Neural cell (in vitro differentiated cells): ENCODE data around the gene MYBPC2. TPM values are rescaled to one million over a fixed set of nuclear protein-coding genes. Genes with fewer than 3 reads are reported as not detected.

ENCODE experiments used
- H2AFZ ChIP-seq: fragments of 200-600, 300-800 bp; sonication (generic), shearing (Covaris generic); 2 replicates; pipeline ENCODE4 v1.6.0; 2014; ENCODE audit warnings: low read depth, mild to moderate bottlenecking, antibody characterized with exemption, low read length, moderate library complexity
- H3F3A ChIP-seq: fragments of 200-600 bp; shearing (Covaris generic); 2 replicates; pipeline ENCODE4 v1.6.1; 2016; ENCODE audit warnings: mild to moderate bottlenecking, moderate library complexity, mixed read lengths, antibody characterized with exemption, low read length; ENCODE audit not compliant: insufficient read depth, poor library complexity, severe bottlenecking
- H3K27ac ChIP-seq: fragments of 200-600, 300-800 bp; sonication (generic), shearing (Covaris generic); 2 replicates; pipeline ENCODE4 v1.5.1; 2014; ENCODE audit warnings: mild to moderate bottlenecking, low read length, moderate library complexity
- H3K27me3 ChIP-seq: fragments of 300-800, 200-600 bp; sonication (generic), shearing (Covaris generic); 2 replicates; pipeline ENCODE4 v1.6.0; 2014; ENCODE audit warnings: mild to moderate bottlenecking, low read depth, low read length, moderate library complexity; ENCODE audit not compliant: insufficient read depth
- H3K36me3 ChIP-seq: fragments of 300-800, 200-600 bp; sonication (generic), shearing (Covaris generic); 2 replicates; pipeline ENCODE4 v1.5.1; 2014; ENCODE audit warnings: mild to moderate bottlenecking, antibody characterized with exemption, low read length, moderate library complexity; ENCODE audit not compliant: insufficient read depth
- H3K4me2 ChIP-seq: fragments of 300-800, 200-600 bp; sonication (generic), shearing (Covaris generic); 2 replicates; pipeline ENCODE4 v1.6.0; 2014; ENCODE audit warnings: mild to moderate bottlenecking, low read length
- H3K4me3 ChIP-seq: fragments of 300-800, 200-600 bp; sonication (generic), shearing (Covaris generic); 2 replicates; pipeline ENCODE4 v1.5.1; 2014; ENCODE audit warnings: mild to moderate bottlenecking, low read length, moderate library complexity
- H3K79me2 ChIP-seq: fragments of 200-600 bp; shearing (Covaris generic); replicated peaks from 2 replicates; pipeline ENCODE4 v1.6.0; 2014; ENCODE audit warnings: mild to moderate bottlenecking, low read length, moderate library complexity; ENCODE audit not compliant: insufficient read depth
- H3K9ac ChIP-seq: fragments of 300-800, 200-600 bp; sonication (generic), shearing (Covaris generic); 2 replicates; pipeline ENCODE4 v1.6.1; 2016; ENCODE audit warnings: mild to moderate bottlenecking, low read length, mixed read lengths
- H3K9me2 ChIP-seq: fragments of 200-600 bp; shearing (Covaris generic); 2 replicates; pipeline ENCODE4 v1.6.1; 2016; ENCODE audit warnings: mild to moderate bottlenecking, low read length, mixed read lengths; ENCODE audit not compliant: insufficient read depth
- H3K9me3 ChIP-seq: fragments of 200-600, 300-800 bp; sonication (generic), shearing (Covaris generic); 2 replicates; pipeline ENCODE4 v1.6.1; 2016; ENCODE audit warnings: mild to moderate bottlenecking, mixed run types, low read length, moderate library complexity, mixed read lengths
- H4K20me1 ChIP-seq: fragments of 200-600 bp; shearing (Covaris generic); 2 replicates; pipeline ENCODE4 v1.6.1; 2016; ENCODE audit warnings: mild to moderate bottlenecking, mixed run types; ENCODE audit not compliant: insufficient read depth
- CTCF ChIP-seq: fragments of 450-650 bp; IDR thresholded peaks from 2 replicates; pipeline ENCODE4 v1.5.1; 2014; ENCODE audit warnings: antibody characterized with exemption, mild to moderate bottlenecking, moderate library complexity; ENCODE audit not compliant: poor library complexity, severe bottlenecking
- EP300 ChIP-seq: fragments of 450-650 bp; conservative IDR thresholded peaks from 2 replicates; pipeline ENCODE4 v1.6.1; 2014; ENCODE audit warnings: antibody characterized with exemption, mild to moderate bottlenecking, moderate library complexity; ENCODE audit not compliant: poor library complexity, severe bottlenecking
- EZH2 ChIP-seq: fragments of 200-600, 300-800 bp; shearing (Covaris generic), sonication (generic); IDR thresholded peaks from 2 replicates; pipeline ENCODE4 v1.6.1; 2014; ENCODE audit warnings: antibody characterized with exemption, low read length, borderline replicate concordance, mild to moderate bottlenecking; ENCODE audit not compliant: insufficient read depth, poor library complexity, severe bottlenecking
- MXI1 ChIP-seq: fragments of 450-650 bp; conservative IDR thresholded peaks from 2 replicates; pipeline ENCODE4 v1.6.1; 2014; ENCODE audit warnings: antibody characterized with exemption, mild to moderate bottlenecking; ENCODE audit not compliant: poor library complexity, severe bottlenecking
- POLR2AphosphoS5 ChIP-seq: IDR thresholded peaks from 2 replicates; pipeline ENCODE4 v1.6.1; 2012
- RAD21 ChIP-seq: fragments of 450-650 bp; conservative IDR thresholded peaks from 2 replicates; pipeline ENCODE4 v1.6.1; 2014; ENCODE audit warnings: antibody characterized with exemption, mild to moderate bottlenecking, moderate library complexity
- REST ChIP-seq: IDR thresholded peaks from 2 replicates; pipeline ENCODE4 v1.6.1; 2012; ENCODE audit warnings: borderline replicate concordance
- SMC3 ChIP-seq: fragments of 450-650 bp; conservative IDR thresholded peaks from 2 replicates; pipeline ENCODE4 v1.6.1; 2014; ENCODE audit warnings: antibody characterized with exemption, mild to moderate bottlenecking, moderate library complexity; ENCODE audit not compliant: poor library complexity
- TAF1 ChIP-seq: IDR thresholded peaks from 2 replicates; pipeline ENCODE4 v1.6.1; 2012; ENCODE audit warnings: low read depth
- polyA plus RNA-seq: library from polyadenylated mRNA; depleted of rRNA; stranded (reverse); fragments of >200 nt; gene quantifications from 2 replicates; pipeline ENCODE4 v1.2.3, GENCODE V29; 2014

The MYBPC2 gene
- polyA plus RNA-seq, 1 donor from 2014 or later = not detected

- no peaks in the 10 kb centered on the region for H3K9me2 ChIP-seq
- H3K9me3 ChIP-seq = no peaks in the 10 kb centered on the region
- H4K20me1 ChIP-seq = no peaks in the 10 kb centered on the region
- no peak overlapping the region for H3K27ac ChIP-seq
- no peak overlapping the region for H3K9ac ChIP-seq
- H3K4me2 ChIP-seq = no peak overlapping the region
- no peaks in the 10 kb centered on the region for H3K36me3 ChIP-seq
- H2AFZ ChIP-seq = no peak overlapping the region
- no peak for TF ChIP-seq TAF1
- no peak for TF ChIP-seq CTCF
- TF ChIP-seq MXI1 = no peak
- no peak for TF ChIP-seq POLR2AphosphoS5
- no peak for TF ChIP-seq REST
- no peak for TF ChIP-seq RAD21
- TF ChIP-seq EZH2 = no peak
- H3K27me3 ChIP-seq = no peaks in the 10 kb centered on the region
- H3F3A ChIP-seq = no peaks in the 10 kb centered on the region
- no peak overlapping the region for H3K4me3 ChIP-seq
- H3K79me2 ChIP-seq = no peaks in the 10 kb centered on the region
These were observed 23.3 kb downstream of the MYBPC2 start for GRCh38 chr19:50455992-50456391.

DNA sequence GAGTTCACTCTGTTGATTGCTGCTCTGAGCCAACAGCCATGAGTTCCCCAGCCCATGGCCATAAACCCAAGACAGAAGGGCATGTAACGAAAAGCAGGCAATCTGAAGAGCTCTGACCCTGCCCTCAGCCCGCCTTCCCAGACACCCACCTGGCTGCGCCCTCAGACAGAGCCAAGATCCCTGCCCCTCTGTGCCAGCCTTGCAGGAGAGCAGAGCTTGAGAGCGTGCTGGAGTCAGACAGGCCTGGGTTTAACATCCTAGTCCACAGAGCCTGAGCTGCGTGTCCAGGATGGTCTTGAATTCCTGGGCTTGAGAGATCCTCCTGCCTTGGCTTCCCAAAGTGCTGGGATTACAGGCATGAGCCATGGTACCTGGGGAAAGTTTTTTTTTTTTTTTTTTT, 24.6 kb downstream of the MYBPC2 start:
- no peak overlapping the region for H3K27ac ChIP-seq
- H3F3A ChIP-seq = no peaks in the 10 kb centered on the region
- H3K4me3 ChIP-seq = no peak overlapping the region
- H3K36me3 ChIP-seq = no peaks in the 10 kb centered on the region
- no peak overlapping the region for H2AFZ ChIP-seq
- H3K79me2 ChIP-seq = no peaks in the 10 kb centered on the region
- TF ChIP-seq MXI1 (no peak), EZH2 (no peak), RAD21 (no peak), CTCF (no peak), POLR2AphosphoS5 (no peak), EP300 (no peak), TAF1 (no peak), SMC3 (no peak), REST (no peak)
- H3K9ac ChIP-seq = no peak overlapping the region
- no peaks in the 10 kb centered on the region for H4K20me1 ChIP-seq
- H3K9me2 ChIP-seq = no peaks in the 10 kb centered on the region
- H3K27me3 ChIP-seq = no peaks in the 10 kb centered on the region
- H3K4me2 ChIP-seq = no peak overlapping the region
- H3K9me3 ChIP-seq = no peaks in the 10 kb centered on the region
